HL-60/S4 (cell line): Measurements from ENCODE around the gene ECD.

Experiments
- in situ Hi-C: fragments of 300-500 bp; cut with MboI; formaldehyde crosslinking; loops from 2 replicates; pipeline ENCODE4 v1.14.3; 2022; ENCODE audit warnings: low sequenced_read_pairs

ECD gene

DNA sequence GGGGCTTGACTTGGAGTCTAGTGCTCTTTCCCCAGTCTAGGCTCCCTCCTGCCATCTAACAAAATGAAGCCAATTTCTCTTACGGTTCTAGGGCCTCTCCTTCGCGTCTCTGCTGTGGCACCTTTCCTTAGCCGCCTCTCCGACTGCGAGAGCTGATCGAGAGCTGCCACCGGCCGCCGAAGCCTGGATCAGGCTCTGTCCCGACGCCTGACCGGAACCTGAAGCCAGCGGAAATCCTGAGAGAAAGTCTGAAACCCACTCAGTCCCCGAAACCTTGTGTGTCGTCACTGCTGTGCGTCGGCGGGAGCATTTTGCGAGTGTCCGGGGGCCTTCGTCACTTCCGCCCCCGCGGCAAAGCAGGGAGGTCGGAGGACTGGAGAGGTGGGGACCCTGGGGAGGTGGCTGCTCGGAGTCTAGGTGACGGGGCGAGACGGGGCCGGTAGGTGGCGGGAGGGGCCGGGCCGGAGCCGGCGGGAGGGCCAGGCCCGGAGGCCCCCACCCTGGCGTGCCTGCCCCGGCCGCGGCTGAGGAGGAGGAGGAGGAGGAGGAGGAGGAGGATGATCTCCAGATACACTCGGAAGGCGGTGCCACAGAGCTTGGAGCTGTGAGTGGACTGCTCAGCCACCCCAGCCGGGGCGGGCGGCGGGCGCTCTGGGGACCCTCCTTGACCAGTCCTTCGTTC lies at the start of gene ECD, which contains the start of gene FAM149B1:
TSS of gene ECD (minus strand) at position 226 of the 682 bp plus-strand sequence. CDS start 4,071 bp downstream, outside the sequence.
TSS of gene FAM149B1 (plus strand) at position 337 of the 682 bp plus-strand sequence. CDS start at position 558, 221 bp downstream.
- in situ Hi-C loops: no loop called here

DNA sequence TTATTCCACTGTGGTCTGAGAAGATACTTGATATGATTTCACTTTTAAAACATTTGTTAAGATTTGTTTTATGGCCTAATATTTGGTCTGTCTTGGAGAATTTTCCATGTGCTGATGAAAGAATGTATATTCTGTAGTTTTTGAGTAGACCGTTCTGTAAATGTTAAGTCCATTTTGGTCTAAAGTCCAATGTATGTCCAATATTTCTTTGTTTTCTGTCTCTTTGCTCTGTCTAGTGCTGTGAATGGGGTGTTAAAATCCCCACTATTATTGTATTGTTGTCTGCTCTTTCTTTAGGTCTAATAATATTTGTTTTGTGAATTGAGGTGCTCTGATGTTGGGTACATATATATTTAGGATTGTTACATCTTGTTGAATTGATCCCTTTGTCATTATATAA lies 47.9 kb upstream of the ECD start:
- in situ Hi-C loops: no loop called here

- in situ Hi-C loops: no loop called here
Measured at GRCh38 chr10:73211106-73211811, 43.5 kb upstream of the ECD start.

DNA sequence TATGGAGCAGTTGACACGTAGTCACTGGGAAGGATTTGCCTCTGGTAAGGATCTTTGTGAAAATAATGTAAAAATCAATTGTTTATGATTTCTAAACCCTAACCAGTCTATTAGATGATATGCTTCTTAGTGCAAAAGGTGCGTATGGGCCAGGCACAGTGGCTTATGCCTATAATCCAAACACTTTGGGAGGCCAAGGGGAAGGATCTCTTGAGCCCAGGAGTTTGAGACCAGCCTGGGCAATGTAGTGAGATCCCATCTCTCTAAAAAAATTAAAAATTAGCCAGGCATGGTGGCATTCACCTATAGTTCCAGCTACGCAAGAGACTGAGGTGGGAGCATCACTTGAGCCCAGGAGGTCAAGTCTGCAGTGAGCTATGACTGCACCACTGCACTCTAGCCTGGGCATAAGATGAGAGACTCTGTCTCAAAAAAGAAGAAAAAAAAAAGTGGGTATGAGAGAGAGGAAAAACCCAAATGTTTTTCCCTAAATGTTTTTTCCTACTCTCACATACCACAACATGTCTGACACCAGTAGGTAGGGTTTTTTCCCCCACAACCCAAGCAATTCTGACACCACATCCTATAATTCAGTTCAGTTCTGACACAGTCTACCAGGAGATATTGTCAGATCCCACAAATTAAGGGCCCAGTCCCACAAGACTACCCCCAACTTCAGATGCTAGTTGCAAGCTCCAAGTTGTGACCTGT lies 42.7 kb upstream of the ECD start:
- in situ Hi-C loops: no loop called here

DNA sequence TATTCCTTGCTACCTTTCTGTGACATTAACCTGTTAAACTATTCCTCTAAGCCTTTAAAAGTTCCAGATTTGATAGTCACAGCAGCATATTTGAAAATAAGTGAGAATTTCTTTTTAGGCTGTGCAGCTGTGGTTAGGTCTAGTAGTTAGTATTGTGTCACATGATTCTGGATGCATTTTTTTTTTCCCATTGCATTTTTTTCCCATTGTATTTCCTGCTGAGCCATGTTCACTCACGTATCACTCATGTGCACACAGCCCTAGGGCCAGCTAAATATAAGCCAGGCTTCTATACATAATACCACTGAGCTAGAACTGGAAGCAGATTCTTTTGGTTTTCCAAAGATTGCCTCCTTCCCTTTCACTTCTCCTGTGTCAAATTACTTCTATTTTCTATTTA lies 41.9 kb upstream of the ECD start:
- in situ Hi-C loops: no loop called here

- in situ Hi-C loops: no loop called here
Measured at GRCh38 chr10:73207883-73208282, 40.1 kb upstream of the ECD start.

DNA sequence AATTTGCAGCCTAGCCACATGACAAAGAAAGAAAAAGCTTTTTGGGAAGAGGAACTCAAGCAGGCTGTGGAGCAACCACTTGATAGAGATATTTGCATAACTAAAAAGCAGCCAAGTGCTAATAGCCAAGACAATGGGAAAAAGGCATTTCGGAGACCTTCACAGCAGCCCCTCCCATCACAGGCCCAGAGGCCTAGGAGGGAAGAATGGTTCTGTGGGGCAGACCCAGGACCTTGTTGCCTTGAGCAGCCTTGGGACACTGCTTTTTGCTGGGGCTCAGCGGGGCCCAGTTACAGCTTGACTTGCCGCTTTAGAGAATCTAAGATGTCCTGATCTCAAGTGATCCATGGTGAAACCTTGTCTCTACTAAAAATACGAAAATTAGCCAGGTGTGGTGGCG lies 38.6 kb upstream of the ECD start:
- in situ Hi-C loops: no loop called here

GRCh38 chr10:73205890-73206289 lies 38.1 kb upstream of the ECD start:
- in situ Hi-C loops: no loop called here

DNA sequence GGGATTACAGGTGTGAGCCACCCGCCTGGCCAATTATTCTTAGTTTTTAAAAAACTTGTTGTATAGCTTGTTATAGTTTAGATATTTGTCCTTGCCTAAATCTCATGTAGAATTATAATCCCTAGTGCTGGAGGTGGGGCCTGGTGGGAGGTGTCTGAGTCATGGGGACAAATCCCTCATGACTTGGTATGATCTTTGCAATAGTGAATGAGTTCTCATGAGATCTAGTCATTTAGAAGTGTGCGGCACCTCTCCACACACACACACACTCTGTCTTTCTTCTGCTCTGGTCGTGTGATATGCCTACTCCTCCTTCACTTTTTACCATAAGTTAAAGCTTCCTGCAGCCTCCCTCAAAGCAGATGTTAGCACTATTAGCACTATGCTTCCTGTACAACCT lies 37.3 kb upstream of the ECD start:
- in situ Hi-C loops: no loop called here

GRCh38 chr10:73190188-73190587 lies 22.4 kb upstream of the ECD start:
- in situ Hi-C loops: no loop called here

DNA sequence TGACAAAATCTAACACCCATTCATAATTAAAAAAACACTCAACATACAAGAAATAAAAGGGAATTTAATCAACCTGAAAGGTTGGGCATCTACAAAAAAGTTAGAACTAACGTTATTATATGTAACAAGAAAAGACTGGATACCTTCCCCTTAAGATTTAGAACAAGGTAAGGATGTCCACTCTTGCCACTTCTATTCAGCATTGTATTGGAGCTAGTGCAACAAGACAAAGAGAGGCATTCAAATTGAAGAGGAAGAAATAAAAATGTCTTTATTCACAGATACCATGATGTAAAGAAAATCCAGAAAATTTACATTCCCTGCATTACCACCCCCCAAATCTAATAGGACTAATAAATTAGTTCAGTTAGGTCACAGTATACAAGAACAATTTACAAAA lies 18.5 kb upstream of the ECD start:
- in situ Hi-C loops: no loop called here

DNA sequence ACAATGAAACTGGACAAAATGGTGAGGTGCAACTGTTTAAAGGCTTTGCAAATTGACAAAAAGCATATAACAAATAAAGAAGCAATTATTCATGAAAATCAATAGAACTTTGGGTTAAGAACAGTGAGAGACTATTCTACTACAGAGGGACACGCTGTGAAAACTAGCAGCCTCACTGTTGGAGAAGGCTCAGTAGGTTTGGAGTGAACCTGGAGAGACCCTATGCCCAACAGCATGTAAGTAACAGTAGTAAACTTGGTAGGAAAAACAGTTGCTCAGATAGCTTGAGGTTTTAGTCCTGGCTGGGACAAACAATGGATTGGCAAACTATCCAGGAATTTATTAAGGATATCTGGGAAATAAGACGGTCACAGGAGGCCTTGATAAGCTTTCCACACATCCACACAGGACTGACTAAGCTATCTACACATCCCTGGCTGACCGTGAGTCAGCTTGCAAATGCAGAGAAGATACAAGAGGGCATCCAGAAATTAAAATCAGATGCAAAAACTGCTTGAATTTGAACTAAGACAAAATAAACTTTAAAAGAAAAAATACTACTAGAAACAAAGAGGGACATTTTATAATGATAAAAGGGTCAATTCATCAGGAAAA lies 16.0 kb upstream of the ECD start:
- in situ Hi-C loops: no loop called here

DNA sequence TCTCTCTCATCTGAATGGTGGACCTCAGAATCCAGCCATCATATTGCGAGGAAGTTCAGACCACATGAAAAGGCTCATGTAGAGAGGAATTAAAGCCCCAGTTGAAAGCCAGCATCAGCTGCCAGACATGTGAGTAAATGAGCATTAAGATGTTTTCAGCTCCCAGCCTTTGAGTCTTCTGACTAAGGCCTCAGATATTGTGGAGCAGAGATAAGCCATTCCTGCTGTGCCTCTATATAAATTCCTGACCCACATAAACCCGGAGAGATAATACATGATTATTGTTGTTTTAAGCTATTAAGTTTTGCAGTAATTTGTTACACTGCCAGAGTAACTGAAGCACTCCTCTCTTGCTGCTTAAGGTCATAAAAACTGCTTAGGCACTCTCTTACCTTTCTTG lies 14.8 kb upstream of the ECD start:
- in situ Hi-C loops: no loop called here

DNA sequence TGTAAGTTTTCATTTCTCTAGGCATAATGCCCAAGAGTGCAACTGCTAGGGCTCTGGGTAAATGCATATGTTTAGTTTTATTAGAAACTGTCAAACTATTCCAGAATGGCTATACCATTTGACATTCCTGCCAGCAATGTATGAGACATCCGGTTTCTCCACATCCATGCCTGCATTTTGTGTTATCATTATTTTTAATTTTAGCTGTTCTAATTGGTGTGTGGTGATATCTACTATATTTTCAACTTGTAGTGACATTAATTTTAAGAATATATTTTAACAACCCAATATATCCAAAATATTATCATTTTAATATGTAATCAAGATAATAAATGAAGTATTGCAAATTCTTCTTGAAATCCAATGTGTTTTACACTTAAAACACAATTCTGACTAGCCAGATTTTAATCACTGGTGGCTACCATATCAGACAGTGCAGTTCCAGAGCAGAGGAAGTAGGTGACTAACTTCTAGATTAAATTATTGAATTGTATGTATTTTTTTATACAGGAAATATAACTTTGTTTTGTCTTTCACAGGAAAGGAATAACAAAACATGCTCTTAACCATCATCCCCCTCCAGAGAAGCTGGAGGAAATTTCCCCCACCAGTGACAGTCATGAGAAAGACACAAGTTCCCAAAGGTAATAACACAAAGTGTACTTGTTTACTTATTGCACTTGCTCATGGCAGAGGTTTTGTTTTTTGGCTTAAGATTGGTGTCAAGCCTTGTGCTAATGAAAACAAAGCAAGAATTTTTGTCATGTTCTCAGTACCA lies 6.5 kb upstream of the ECD start:
- in situ Hi-C loops: no loop called here

- in situ Hi-C loops: no loop called here
Measured at GRCh38 chr10:73172867-73173266, 5.1 kb upstream of the ECD start.

GRCh38 chr10:73169320-73169719 lies 1.5 kb upstream of the ECD start:
- in situ Hi-C loops: no loop called here

- in situ Hi-C loops: no loop called here
Measured at GRCh38 chr10:73168465-73168803, 626 bp upstream of the ECD start.

- in situ Hi-C loops: no loop called here
Measured at GRCh38 chr10:73167458-73167782, 388 bp downstream of the ECD start.

DNA sequence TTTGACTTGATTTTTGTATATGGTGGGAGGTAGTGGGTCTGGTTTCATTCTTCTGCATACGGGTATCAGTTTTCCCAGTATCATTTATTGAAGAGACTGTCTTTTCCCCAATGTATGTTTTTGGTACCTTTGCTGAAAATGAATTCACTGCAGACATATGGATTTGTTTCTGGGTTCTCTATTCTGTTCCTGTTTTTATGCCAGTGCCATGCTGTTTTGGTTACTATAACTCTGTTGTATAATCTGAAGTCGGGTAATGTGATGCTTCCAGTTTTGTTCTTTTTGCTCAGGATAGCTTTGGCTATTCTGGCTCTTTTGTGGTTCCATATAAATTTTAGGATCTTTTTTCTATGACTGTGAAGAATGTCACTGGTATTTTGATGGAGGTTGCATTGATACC lies 836 bp downstream of the ECD start:
- in situ Hi-C loops: no loop called here

DNA sequence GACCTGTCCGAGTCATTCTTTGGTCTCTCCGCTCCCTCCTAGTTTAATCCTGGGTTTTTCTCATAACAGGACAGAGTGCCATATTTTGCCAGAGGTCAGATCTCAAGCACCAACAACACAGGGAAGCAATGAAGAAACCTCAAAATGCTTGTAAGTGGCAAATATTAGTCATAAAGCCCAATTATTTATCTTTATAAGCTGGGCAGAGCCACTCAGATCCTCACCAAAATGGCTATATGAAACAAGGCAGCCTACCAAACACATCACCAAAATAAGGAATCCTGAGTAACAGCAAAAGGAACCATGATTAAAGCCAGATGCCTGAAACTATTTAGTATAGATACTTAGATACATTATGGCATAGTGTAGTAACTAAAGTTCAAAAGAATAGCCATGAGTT lies 4.7 kb downstream of the ECD start:
- in situ Hi-C loops: no loop called here

GRCh38 chr10:73161662-73162061 lies 6.1 kb downstream of the ECD start:
- in situ Hi-C loops: no loop called here
